ENCODE results near the gene MPPED1.

Gene MPPED1

DNA sequence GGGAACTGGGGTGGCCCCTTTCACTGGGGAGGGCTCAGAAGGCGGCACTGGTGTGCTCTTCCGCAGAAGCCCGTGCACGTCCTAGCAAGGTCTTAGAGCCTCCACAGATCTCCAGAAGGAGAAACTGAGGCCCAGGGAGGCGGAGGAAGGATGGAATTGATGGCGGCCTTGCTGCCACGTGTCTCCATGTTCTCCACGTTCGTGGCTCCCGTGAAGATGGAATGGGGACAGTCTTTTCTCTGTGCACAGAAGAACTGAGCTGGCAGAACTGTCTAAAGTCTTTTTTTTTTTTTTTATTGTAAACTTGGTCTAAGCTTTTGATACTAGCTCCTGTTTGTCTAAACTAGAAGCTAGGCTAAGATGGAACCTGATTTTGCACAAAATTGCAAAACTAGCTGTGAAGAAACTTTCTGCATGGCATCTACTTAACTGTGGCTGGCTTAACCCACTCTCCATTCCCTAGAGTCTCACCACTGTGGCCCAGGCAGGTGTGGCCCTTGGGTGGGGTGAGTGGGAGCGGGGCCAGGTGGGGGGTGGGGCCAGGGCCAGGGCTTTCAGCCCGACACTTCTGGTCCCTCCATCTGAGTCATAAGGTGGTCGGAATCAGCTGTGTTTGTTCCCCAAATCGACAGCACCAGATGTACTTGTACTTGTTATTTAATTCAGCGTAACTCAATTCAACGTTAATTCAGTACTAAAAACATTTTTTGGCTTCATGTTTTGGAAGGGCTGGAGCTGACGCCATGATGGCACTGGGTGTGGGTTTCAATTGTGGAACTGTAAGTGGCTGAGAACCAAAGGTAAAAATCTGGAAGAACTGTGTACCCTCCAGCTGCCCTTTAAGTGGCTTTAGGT, 120.7 kb downstream of the MPPED1 start:
- H3K9me3 ChIP-seq (ENCODE audit: control insufficient read depth, low read length), result no peaks in the 10 kb centered on the region
- no peaks in the 10 kb centered on the region for H3K27me3 ChIP-seq (ENCODE audit: control insufficient read depth, insufficient read depth, low read length)
- no peaks in the 10 kb centered on the region for H3K36me3 ChIP-seq (ENCODE audit: control insufficient read depth, insufficient read depth, low read length)
- no peaks in the 10 kb centered on the region for H3K4me1 ChIP-seq (ENCODE audit: control insufficient read depth, insufficient read depth, low read length)
- H3K4me3 ChIP-seq (ENCODE audit: low read length), result no peak overlapping the region
- no peak overlapping the region for H3K9ac ChIP-seq (ENCODE audit: low read length)

DNA sequence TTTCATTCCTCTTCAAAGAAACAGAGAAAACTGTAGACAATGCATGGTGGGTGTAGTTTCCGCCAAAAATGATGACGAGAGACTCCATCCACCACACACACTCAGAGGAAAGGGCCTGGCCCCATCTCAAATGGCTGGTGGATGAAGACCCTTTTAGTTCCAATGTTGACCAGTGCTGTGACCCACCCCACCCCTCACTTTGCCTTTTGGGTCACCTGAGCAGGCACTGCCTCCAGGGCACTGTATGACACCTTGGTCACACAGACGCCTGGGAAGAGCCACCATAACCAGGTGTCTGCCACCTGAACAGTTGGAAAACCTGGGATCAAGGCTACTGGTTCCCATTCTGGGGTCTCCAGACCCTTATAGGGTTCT, 121.3 kb downstream of the MPPED1 start:
- Histone ChIP-seq H3K4me1 (ENCODE audit: control insufficient read depth, insufficient read depth, low read length) (no peaks in the 10 kb centered on the region), H3K9me3 (ENCODE audit: control insufficient read depth, low read length) (no peaks in the 10 kb centered on the region), H3K9ac (ENCODE audit: low read length) (no peak overlapping the region), H3K27me3 (ENCODE audit: control insufficient read depth, insufficient read depth, low read length) (no peaks in the 10 kb centered on the region), H3K4me3 (ENCODE audit: low read length) (no peak overlapping the region), H3K36me3 (ENCODE audit: control insufficient read depth, insufficient read depth, low read length) (no peaks in the 10 kb centered on the region)

DNA sequence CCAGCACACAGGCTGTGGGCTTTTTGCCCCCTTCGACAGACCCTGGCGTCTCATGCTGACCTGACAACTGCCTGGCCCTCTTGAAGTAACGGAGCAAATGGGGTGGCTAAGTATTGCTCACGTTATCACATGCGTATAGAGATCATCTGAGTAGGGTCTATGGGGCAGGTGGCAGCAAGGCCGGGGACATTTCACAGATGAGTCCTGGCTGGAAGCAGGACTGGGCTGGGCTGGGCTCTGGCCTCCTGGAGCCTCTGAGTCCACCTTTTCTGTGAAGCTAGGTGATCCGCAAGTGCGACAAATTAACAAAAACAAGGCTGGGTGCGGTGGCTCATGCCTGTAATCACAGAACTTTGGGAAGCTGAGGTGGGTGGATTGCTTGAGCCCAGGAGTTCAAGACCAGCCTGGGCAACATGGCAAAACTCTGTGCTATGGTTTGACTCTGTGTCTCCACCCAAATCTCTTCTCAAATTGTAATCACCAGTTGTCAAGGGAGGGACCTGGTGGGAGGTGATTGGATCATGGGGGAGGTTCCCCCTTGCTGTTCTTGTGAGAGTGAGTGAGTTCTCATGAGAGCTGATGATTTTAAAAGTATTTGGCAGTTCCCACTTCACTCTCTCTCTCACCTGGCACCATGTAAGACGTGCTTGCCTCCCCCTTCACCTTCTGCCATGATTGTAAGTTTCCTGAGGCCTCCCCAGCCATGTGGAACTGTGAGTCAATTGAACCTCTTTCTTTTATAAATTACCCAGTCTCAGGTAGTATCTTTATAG, 122.0 kb downstream of the MPPED1 start:
- Histone ChIP-seq H3K27me3 (ENCODE audit: control insufficient read depth, insufficient read depth, low read length) (no peaks in the 10 kb centered on the region), H3K4me3 (ENCODE audit: low read length) (no peak overlapping the region), H3K4me1 (ENCODE audit: control insufficient read depth, insufficient read depth, low read length) (no peaks in the 10 kb centered on the region), H3K36me3 (ENCODE audit: control insufficient read depth, insufficient read depth, low read length) (no peaks in the 10 kb centered on the region), H3K9me3 (ENCODE audit: control insufficient read depth, low read length) (no peaks in the 10 kb centered on the region), H3K9ac (ENCODE audit: low read length) (no peak overlapping the region)

DNA sequence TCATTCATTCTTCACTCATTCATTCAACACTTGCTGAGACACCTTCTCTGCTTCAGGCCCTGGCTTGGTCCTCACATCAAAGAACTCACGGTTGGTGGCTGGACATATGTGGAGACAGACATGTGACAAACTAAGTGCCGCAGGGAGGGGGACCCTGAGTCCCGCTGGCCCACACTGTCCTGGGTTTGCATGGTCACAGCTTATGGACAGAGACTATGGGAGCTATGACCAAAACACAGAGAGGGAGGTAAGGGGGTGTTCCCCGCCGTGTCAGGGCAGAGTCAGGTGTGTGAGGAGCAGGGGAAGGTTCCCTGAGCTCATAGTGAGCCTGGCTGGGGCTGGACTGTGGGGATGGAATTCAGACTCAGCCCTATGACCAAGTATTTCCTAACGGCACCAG, 123.1 kb downstream of the MPPED1 start:
- Histone ChIP-seq H3K36me3 (ENCODE audit: control insufficient read depth, insufficient read depth, low read length) (no peaks in the 10 kb centered on the region), H3K4me1 (ENCODE audit: control insufficient read depth, insufficient read depth, low read length) (no peaks in the 10 kb centered on the region), H3K4me3 (ENCODE audit: low read length) (no peak overlapping the region), H3K27me3 (ENCODE audit: control insufficient read depth, insufficient read depth, low read length) (no peaks in the 10 kb centered on the region), H3K9ac (ENCODE audit: low read length) (no peak overlapping the region), H3K9me3 (ENCODE audit: control insufficient read depth, low read length) (no peaks in the 10 kb centered on the region)

DNA sequence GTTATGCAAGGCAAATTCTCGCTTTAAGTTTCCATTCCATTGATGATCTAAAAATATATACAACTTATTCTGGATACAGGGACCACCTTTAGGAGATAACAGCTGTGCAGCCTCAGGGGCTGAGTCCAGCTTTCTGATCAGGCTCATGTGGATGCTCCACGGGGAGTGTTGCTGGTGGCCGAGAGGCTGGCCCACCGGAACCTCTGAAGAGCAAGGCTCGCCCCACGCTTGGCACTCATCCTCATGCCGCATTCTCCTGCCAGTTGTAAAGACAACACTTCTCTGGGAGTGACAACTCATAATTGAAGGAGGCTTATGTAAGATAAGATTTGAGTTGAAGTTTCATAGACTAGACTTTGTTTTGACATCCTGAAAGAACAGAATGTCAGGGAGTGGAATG, 123.5 kb downstream of the MPPED1 start:
- Histone ChIP-seq H3K36me3 (ENCODE audit: control insufficient read depth, insufficient read depth, low read length) (no peaks in the 10 kb centered on the region), H3K4me1 (ENCODE audit: control insufficient read depth, insufficient read depth, low read length) (no peaks in the 10 kb centered on the region), H3K9me3 (ENCODE audit: control insufficient read depth, low read length) (no peaks in the 10 kb centered on the region), H3K4me3 (ENCODE audit: low read length) (no peak overlapping the region), H3K9ac (ENCODE audit: low read length) (no peak overlapping the region), H3K27me3 (ENCODE audit: control insufficient read depth, insufficient read depth, low read length) (no peaks in the 10 kb centered on the region)

DNA sequence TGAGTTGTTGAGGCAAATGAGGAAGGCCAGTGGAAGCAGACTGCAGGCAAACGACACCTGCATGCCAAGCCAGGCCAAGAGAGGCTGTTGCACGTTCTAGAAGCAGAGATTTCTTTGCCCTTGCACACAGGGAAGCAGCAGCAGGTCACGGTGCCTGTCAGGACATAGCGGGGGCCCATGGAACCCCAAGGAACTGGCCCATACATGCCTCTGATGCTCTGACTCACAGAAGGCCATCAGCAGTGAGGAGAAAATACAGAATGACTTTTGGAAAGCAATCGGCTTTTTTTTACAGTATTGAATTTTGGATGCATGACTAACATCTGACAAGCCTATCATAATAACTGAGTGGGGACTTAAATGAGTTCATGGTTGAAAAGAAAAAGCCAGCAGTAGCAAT, 123.9 kb downstream of the MPPED1 start:
- H3K9me3 ChIP-seq (ENCODE audit: control insufficient read depth, low read length), result no peaks in the 10 kb centered on the region
- H3K36me3 ChIP-seq (ENCODE audit: control insufficient read depth, insufficient read depth, low read length), result no peaks in the 10 kb centered on the region
- H3K27me3 ChIP-seq (ENCODE audit: control insufficient read depth, insufficient read depth, low read length), result no peaks in the 10 kb centered on the region

DNA sequence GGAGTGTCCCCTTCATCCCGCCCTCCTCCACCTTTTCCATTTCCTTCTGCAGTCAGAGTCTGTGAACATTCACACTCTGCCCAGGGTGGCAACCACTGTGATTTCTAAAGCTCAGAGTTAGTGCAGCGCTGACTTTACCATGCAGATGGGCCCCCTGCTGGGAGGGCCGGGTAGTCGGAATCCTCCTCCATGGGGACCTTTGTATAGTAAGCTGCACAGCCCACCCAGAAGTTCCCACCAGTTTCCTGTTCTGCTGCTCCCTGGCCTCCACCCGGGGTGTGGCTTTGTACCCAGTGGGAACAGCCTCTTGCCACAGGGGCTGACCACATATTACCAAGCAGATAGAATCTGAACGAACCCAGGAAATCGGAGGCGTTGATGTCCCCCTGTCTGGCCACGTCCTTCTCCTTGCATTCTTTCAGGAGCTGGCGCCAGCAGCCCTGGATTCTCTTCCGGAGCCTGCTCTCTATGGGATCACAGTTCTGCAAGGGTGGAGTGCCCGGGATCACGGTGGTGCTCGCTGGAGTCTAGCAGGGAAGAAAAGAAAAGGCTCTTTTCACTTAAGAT, 125.3 kb downstream of the MPPED1 start:
- Histone ChIP-seq H3K9me3 (ENCODE audit: control insufficient read depth, low read length) (no peaks in the 10 kb centered on the region), H3K36me3 (ENCODE audit: control insufficient read depth, insufficient read depth, low read length) (no peaks in the 10 kb centered on the region)

More for the DNA sequence above, 123.9 kb downstream of the MPPED1 start:
- Histone ChIP-seq H3K9ac (ENCODE audit: low read length) (no peak overlapping the region), H3K4me1 (ENCODE audit: control insufficient read depth, insufficient read depth, low read length) (no peaks in the 10 kb centered on the region), H3K4me3 (ENCODE audit: low read length) (no peak overlapping the region)

DNA sequence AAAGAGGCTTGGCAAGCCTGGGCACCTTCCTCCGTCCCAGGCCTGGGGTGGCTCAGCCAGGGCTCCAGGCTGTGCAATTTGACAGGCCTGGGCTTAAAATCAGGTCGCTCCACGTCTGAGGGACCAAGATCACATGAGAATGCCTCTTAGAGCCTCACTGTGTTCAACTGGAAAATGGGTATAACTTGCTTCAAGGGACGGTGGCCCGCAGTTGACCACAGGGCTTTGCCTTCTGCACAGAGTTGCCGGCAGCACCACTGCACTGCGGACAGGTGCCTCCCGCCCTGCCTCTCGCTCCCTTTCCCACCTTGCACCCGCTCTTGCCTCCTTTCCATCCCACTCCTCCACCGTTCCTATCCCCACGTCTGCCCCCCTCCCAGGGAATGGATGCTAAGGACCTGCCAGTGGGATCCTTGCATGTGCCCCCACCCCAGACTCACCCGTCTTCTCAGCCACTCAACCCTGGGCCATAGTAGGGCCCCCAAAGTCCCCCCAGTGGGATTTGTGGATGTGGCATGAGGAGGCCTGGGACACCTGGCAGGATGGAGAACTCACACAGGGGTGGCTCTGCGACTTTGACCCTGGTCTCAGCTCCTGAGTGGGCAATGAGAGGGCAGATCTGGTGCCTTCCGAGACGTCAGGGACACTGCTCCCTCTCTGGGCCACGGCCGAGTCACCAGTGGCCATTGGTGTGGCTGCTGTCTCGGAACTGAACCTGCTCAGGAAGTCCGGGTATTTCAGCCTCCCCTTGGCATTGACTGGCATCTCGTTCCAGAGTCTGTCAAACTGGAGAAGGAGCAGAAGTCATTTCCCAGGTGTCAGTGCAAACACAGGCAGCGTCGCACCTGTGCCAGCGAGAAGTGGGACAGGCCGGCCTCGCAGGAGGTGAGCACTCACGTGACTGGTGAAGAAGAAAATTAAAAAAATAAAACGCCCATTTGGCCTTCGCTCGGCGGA, 128.0 kb downstream of the MPPED1 start:
- H3K36me3 ChIP-seq (ENCODE audit: control insufficient read depth, insufficient read depth, low read length), result no peaks in the 10 kb centered on the region
- H3K4me1 ChIP-seq (ENCODE audit: control insufficient read depth, insufficient read depth, low read length), result no peaks in the 10 kb centered on the region
- H3K9me3 ChIP-seq (ENCODE audit: control insufficient read depth, low read length), result no peaks in the 10 kb centered on the region
- no peak overlapping the region for H3K9ac ChIP-seq (ENCODE audit: low read length)
- H3K27me3 ChIP-seq (ENCODE audit: control insufficient read depth, insufficient read depth, low read length), result no peaks in the 10 kb centered on the region
- H3K4me3 ChIP-seq (ENCODE audit: low read length), result no peak overlapping the region

More for the DNA sequence above, 125.3 kb downstream of the MPPED1 start:
- Histone ChIP-seq H3K4me1 (ENCODE audit: control insufficient read depth, insufficient read depth, low read length) (no peaks in the 10 kb centered on the region), H3K9ac (ENCODE audit: low read length) (no peak overlapping the region), H3K4me3 (ENCODE audit: low read length) (no peak overlapping the region), H3K27me3 (ENCODE audit: control insufficient read depth, insufficient read depth, low read length) (no peaks in the 10 kb centered on the region)

DNA sequence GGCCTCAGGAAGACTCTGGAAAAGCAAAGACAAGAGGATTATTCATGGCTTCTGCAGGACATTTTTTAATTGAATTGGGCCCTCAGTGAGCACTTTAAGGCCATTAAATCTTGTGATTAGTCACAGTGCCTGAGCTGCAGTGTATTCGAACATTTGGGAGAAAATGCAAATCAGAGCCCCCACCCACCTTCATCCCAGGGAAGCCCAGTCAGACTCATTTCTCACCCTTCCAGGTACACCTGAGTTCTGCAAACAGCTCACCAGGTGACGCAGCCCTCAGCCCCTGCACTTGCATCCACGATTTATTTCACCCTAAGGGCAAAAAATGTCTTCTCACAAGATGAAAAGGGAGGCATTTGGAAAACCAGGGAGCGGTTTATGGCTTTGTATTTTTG, 128.7 kb downstream of the MPPED1 start:
- Histone ChIP-seq H3K9me3 (ENCODE audit: control insufficient read depth, low read length) (no peaks in the 10 kb centered on the region), H3K27me3 (ENCODE audit: control insufficient read depth, insufficient read depth, low read length) (no peaks in the 10 kb centered on the region), H3K36me3 (ENCODE audit: control insufficient read depth, insufficient read depth, low read length) (no peaks in the 10 kb centered on the region), H3K4me1 (ENCODE audit: control insufficient read depth, insufficient read depth, low read length) (no peaks in the 10 kb centered on the region), H3K4me3 (ENCODE audit: low read length) (no peak overlapping the region), H3K9ac (ENCODE audit: low read length) (no peak overlapping the region)

DNA sequence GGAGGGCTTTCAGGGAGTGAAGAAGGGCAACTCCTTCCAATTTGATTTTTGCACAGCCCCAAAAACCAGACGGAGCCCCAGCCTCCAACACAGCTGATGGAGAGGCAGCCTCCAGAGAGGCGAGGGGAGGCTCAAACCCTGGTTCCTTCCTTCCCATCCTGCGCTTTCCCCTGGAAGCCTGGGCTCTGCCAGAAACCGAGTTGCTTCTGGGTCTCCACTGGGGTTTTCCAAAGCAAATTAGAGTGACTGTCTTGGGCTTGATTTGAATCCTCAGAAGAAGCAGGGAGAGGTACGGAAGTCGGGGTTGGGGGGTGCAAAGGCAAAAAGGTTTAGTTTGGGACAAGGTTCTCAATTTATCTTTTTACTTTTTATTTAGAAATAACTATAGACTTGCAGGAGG, 129.2 kb downstream of the MPPED1 start:
- no peaks in the 10 kb centered on the region for H3K36me3 ChIP-seq (ENCODE audit: control insufficient read depth, insufficient read depth, low read length)
- no peaks in the 10 kb centered on the region for H3K27me3 ChIP-seq (ENCODE audit: control insufficient read depth, insufficient read depth, low read length)
- no peak overlapping the region for H3K4me3 ChIP-seq (ENCODE audit: low read length)
- no peaks in the 10 kb centered on the region for H3K9me3 ChIP-seq (ENCODE audit: control insufficient read depth, low read length)
- no peaks in the 10 kb centered on the region for H3K4me1 ChIP-seq (ENCODE audit: control insufficient read depth, insufficient read depth, low read length)
- no peak overlapping the region for H3K9ac ChIP-seq (ENCODE audit: low read length)

DNA sequence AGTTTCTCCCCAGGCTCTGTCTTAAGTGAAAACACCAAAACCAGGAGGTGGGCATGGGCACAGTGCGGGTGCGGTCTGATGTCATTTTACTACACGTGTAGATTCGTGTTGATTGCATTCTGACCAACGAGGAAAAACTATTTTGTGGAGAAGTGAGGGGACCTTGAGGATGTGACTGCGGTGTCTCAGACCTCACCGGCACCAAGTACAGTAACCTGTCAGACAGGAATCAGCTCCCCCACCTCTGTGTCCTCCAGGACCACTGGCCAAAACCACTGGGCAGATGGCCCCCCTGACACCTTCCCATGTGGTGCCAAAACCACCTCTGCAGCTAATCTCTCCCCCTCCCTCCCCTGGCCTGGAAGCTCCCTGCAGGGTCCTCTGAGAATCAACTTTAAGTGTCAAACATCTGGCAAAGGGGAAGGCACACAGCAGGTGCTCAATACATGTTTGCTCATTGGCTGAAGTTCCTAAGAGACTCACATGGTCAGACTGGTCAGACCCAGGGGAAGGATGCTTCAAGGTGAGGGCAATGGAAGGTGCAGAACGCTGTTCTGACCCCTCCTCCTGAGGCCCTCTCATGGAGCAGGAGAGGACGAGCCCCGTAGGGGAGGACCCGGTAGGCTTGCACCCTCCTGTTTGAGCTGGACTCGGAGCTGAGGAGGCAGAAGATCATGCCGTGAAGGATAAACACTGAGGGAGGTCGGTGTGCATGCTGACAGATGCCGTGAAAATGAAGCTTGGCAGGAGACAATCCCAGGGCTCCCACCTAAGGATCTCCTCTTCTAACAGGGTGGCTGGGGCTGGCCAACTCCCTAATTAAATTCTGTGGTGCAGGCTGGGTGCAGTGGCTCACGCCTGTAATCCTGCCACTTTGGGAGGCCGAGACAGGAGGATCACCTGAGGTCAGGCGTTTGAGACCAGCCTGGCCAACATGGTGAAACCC, 129.9 kb downstream of the MPPED1 start:
- no peak overlapping the region for H3K4me3 ChIP-seq (ENCODE audit: low read length)
- no peaks in the 10 kb centered on the region for H3K27me3 ChIP-seq (ENCODE audit: control insufficient read depth, insufficient read depth, low read length)
- H3K9ac ChIP-seq (ENCODE audit: low read length), result no peak overlapping the region
- no peaks in the 10 kb centered on the region for H3K9me3 ChIP-seq (ENCODE audit: control insufficient read depth, low read length)
- no peaks in the 10 kb centered on the region for H3K36me3 ChIP-seq (ENCODE audit: control insufficient read depth, insufficient read depth, low read length)
- no peaks in the 10 kb centered on the region for H3K4me1 ChIP-seq (ENCODE audit: control insufficient read depth, insufficient read depth, low read length)
